Tracheal epithelial cell (primary cell): ENCODE data around the gene RHBDL1. TPM values are rescaled to one million over a fixed set of nuclear protein-coding genes. Genes with fewer than 3 reads are reported as not detected.

ENCODE experiments used
- total RNA-seq: library from RNA; depleted of rRNA; stranded (reverse); fragments of >200 nt; gene quantifications from 2 replicates; pipeline ENCODE4 v1.2.1, GENCODE V29; 2014

RHBDL1 gene
- total RNA-seq, 1 donor from 2014 or later, result 19.2 TPM

Other genes with a start within 250 kb of the RHBDL1 start
- 48.8 and 50.6 TPM in 2 replicates for gene CAPN15, start 148.0 kb upstream of the RHBDL1 start, total RNA-seq
- not detected in 2 replicates for gene PRR35, start 115.3 kb upstream of the RHBDL1 start, total RNA-seq
- gene NHLRC4, start 108.7 kb upstream of the RHBDL1 start, total RNA-seq, result under 0.01 TPM in 1 of 2 replicates, not detected in the other
- gene PIGQ, start 105.7 kb upstream of the RHBDL1 start, total RNA-seq, result 24.6 and 27.7 TPM in 2 replicates
- gene RAB40C, start 85.6 kb upstream of the RHBDL1 start, total RNA-seq, result 15.7 and 19.2 TPM in 2 replicates
- 0.21 and 0.24 TPM in 2 replicates for gene WFIKKN1, start 44.7 kb upstream of the RHBDL1 start, total RNA-seq
- gene METTL26, start 39.4 kb upstream of the RHBDL1 start, total RNA-seq, result 86.1 and 148 TPM in 2 replicates
- 55.4 and 57.3 TPM in 2 replicates for gene MCRIP2, start 33.8 kb upstream of the RHBDL1 start, total RNA-seq
- 8.7 and 10.7 TPM in 2 replicates for gene WDR90, start 26.3 kb upstream of the RHBDL1 start, total RNA-seq
- gene RHOT2, start 7.5 kb upstream of the RHBDL1 start, total RNA-seq, result 46.5 and 56.1 TPM in 2 replicates
- 145 and 166 TPM in 2 replicates for gene STUB1, start 4.7 kb downstream of the RHBDL1 start, total RNA-seq
- gene JMJD8, start 8.7 kb downstream of the RHBDL1 start, total RNA-seq, result 24.8 and 27.5 TPM in 2 replicates
- 3.1 and 3.8 TPM in 2 replicates for gene WDR24, start 14.7 kb downstream of the RHBDL1 start, total RNA-seq
- gene FBXL16, start 30.1 kb downstream of the RHBDL1 start, total RNA-seq, result 0.21 and 0.72 TPM in 2 replicates
- gene METRN, start 39.4 kb downstream of the RHBDL1 start, total RNA-seq, result 191 and 218 TPM in 2 replicates
- gene ANTKMT, start 45.5 kb downstream of the RHBDL1 start, total RNA-seq, result 34.0 and 42.0 TPM in 2 replicates
- 0.85 and 2.2 TPM in 2 replicates for gene CCDC78, start 50.8 kb downstream of the RHBDL1 start, total RNA-seq
- gene HAGHL, start 51.4 kb downstream of the RHBDL1 start, total RNA-seq, result 28.6 and 44.1 TPM in 2 replicates
- gene CIAO3, start 65.3 kb downstream of the RHBDL1 start, total RNA-seq, result 37.1 and 46.3 TPM in 2 replicates
- gene MSLN, start 85.1 kb downstream of the RHBDL1 start, total RNA-seq, result 9.0 and 15.4 TPM in 2 replicates
- 31.3 and 38.1 TPM in 2 replicates for gene RPUSD1, start 112.7 kb downstream of the RHBDL1 start, total RNA-seq
- gene CHTF18, start 112.9 kb downstream of the RHBDL1 start, total RNA-seq, result 2.8 and 8.4 TPM in 2 replicates
- not detected in 2 replicates for gene GNG13, start 125.1 kb downstream of the RHBDL1 start, total RNA-seq